ENCODE data around the gene TWIST1.
A peak's percentile ranks its signal among the peaks of the same experiment; 100 is the strongest.

The TWIST1 gene

DNA sequence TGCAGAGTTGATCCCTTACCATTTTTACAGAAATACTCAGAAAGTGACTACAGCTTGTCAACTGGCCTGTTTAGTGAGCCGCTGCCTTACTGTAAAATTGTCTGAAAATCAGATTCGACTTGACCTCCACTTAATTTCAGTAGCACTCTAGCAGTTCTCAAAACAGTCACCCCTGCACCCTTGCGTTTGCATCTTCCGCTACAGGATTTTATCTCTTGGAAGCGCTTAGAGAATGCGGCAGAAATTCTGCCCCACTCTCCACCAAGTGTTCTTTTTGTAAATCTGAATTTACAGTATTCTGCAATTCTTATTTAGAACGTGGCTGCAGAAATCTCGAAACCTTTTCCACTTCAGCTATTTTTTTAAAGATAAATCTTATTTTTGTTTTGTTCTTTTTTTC lies 1.9 kb upstream of the TWIST1 start:
- H3K4me3 Mint-ChIP-seq, result no peak overlapping the region
- peaks cover 29 to 31% of the 10 kb centered on the region in 2 donors for H3K27me3 Mint-ChIP-seq
- no peak overlapping the region for H3K27ac Mint-ChIP-seq
- no peaks in the 10 kb centered on the region for H3K36me3 Mint-ChIP-seq (ENCODE audit: insufficient read depth)
- H3K9me3 Mint-ChIP-seq, result no peaks in the 10 kb centered on the region
- no peak for DNase-seq
- H3K4me1 Mint-ChIP-seq (ENCODE audit: low read depth in 2 of 2), result peaks cover 3% of the 10 kb centered on the region in 2 donors
- no peak for ATAC-seq (replicated peaks)

DNA sequence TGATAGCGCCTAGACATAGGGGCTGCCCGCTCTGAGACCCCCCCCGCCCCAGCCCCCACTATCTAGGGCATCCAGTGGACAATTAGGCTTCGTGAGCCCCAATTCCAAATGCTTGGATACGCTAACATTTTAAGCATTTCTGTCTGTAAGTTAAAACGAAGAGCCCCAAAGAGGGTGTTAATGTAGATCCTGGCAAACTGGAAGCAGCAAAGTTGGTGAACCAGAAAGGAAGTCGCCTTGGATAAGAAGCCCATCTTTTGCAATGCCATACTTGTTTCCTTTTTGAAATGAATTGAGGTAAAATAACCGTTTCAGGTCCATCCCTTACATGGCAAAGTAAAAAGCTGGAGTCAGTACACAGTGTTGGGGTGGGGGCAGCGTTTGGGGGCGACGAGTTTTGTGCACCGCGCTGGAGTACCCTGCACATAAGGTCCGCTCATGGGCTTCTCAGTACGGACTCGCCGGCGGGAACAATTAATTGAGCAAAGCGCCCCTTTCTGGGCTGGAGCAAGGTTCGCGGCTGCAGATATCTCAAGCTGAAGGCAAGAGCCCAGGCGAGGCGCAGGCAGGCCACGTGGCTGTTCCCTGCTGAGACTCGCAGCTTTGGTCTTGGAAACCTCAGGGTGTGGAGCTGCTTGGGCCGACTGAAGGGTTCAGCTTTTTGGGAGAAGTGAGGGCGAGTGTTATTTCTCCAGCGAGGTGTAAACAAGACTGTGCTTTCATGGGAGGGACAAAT lies 1.4 kb upstream of the TWIST1 start:
- Mint-ChIP-seq H3K27me3 (peaks cover 33 to 34% of the 10 kb centered on the region in 2 donors), H3K36me3 (ENCODE audit: insufficient read depth) (no peaks in the 10 kb centered on the region), H3K27ac (no peak overlapping the region), H3K4me1 (ENCODE audit: low read depth in 2 of 2) (peaks cover 3% of the 10 kb centered on the region in 2 donors), H3K9me3 (no peaks in the 10 kb centered on the region), H3K4me3 (no peak overlapping the region)
- DNase-seq, result no peak
- no peak for ATAC-seq (replicated peaks)

DNA sequence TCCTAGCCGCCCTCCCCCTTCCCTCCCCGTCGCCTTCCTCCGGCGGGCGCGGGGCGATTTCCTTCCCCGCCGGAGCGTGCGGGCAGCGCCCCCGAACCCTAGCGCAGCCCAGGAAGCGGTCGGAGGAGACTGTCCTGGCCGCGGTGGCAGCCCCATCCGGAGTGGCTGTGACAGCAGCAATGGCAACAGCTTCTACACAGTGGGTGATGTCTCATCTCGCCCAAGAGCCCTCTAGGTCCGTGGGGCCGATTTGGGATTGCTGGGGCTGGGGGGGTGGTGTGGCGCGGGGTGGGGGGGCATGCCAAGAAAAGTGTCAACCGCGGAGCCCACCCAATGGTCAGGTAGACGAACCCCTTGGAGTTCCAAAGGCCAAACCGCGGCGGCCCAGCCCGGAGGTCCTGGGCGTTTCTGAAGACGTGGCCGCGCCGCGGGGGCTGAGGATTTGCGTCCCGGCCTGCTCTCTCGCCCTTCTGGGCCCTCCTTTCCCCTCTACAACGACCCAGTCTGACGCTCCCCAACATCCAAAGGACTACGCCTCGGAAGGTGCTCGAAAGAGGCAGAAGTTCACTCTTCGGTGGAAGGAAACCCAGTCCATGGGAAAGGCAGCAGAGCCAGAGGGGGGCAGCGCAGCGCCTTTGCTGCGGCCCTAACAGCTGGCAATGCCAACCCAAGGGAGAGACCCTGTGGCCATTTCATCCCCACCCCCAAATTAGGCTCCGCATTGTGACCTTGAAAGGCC lies 603 bp upstream of the TWIST1 start:
- no peaks in the 10 kb centered on the region for H3K36me3 Mint-ChIP-seq (ENCODE audit: insufficient read depth)
- DNase-seq, result no peak
- no peaks in the 10 kb centered on the region for H3K9me3 Mint-ChIP-seq
- H3K4me3 Mint-ChIP-seq, result no peak overlapping the region
- H3K27ac Mint-ChIP-seq, result no peak overlapping the region
- peaks cover 3% of the 10 kb centered on the region in 2 donors for H3K4me1 Mint-ChIP-seq (ENCODE audit: low read depth in 2 of 2)
- no peak for ATAC-seq (replicated peaks)
- peaks cover 32 to 41% of the 10 kb centered on the region in 2 donors for H3K27me3 Mint-ChIP-seq

DNA sequence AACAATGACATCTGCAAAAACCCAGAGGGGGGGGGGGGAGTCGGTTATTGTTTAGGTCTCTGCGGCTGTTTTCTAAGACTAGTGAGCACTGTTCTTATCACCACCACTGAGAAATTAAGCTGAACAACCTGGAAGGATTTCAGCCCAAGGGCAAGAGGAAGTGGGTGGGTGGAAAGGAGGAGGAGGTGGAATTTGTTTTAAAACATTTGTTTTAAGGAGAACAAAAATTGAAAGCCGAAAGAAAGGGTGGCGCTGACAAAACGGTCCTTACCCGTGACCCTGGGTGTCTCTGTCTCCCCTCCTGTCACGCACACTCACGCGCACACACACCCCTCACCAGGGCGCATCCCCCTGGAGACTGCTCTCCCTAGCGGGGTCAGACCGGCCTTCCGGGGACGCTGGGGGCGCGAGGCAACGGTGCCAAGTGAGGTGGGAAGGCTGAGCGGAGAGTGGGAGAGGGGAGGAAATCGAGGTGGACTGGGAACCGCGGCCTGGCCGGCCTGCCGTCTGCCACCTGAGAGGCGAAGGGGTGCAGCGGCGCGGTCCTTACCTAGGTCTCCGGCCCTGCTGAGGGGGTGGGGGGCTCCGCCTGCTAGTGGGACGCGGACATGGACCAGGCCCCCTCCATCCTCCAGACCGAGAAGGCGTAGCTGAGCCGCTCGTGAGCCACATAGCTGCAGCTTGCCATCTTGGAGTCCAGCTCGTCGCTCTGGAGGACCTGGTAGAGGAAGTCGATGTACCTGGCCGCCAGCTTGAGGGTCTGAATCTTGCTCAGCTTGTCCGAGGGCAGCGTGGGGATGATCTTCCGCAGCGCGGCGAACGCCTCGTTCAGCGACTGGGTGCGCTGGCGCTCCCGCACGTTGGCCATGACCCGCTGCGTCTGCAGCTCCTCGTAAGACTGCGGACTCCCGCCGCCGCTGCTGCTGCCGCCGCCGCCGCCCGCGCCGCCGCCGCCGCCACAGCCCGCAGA lies 1.0 kb downstream of the TWIST1 start:
- ATAC-seq (replicated peaks) (no peak), DNase-seq (no peak)
- no peak overlapping the region for H3K27ac Mint-ChIP-seq
- H3K4me1 Mint-ChIP-seq (ENCODE audit: low read depth in 2 of 2), result peaks cover 3% of the 10 kb centered on the region in 2 donors
- peaks cover 39 to 57% of the 10 kb centered on the region in 2 donors for H3K27me3 Mint-ChIP-seq
- no peaks in the 10 kb centered on the region for H3K9me3 Mint-ChIP-seq
- no peaks in the 10 kb centered on the region for H3K36me3 Mint-ChIP-seq (ENCODE audit: insufficient read depth)
- H3K4me3 Mint-ChIP-seq, result peak overlapping the region in 1 of 2 donors; percentile 32

DNA sequence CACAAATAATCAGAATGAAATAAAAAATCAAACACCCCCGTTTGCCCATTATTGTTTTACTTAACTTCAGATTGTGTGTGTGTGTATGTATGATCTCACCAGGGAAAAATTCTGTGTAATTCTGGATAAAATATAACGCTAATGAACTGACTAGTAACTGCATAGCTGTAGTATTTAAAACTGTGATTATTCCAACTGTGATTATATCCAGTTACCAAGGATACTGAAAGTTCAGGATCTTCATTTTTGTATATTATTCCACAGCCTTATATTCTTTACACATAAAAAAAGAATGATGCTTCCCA lies 2.9 kb downstream of the TWIST1 start:
- ATAC-seq (replicated peaks), result no peak
- peaks cover 0 to under 1% of the 10 kb centered on the region in 2 donors for H3K9me3 Mint-ChIP-seq
- no peak overlapping the region for H3K27ac Mint-ChIP-seq
- H3K4me3 Mint-ChIP-seq, result no peak overlapping the region
- H3K36me3 Mint-ChIP-seq (ENCODE audit: insufficient read depth), result no peaks in the 10 kb centered on the region
- H3K27me3 Mint-ChIP-seq, result peaks cover 49 to 76% of the 10 kb centered on the region in 2 donors
- no peak for DNase-seq
- H3K4me1 Mint-ChIP-seq (ENCODE audit: low read depth in 2 of 2), result peaks cover 3% of the 10 kb centered on the region in 2 donors

DNA sequence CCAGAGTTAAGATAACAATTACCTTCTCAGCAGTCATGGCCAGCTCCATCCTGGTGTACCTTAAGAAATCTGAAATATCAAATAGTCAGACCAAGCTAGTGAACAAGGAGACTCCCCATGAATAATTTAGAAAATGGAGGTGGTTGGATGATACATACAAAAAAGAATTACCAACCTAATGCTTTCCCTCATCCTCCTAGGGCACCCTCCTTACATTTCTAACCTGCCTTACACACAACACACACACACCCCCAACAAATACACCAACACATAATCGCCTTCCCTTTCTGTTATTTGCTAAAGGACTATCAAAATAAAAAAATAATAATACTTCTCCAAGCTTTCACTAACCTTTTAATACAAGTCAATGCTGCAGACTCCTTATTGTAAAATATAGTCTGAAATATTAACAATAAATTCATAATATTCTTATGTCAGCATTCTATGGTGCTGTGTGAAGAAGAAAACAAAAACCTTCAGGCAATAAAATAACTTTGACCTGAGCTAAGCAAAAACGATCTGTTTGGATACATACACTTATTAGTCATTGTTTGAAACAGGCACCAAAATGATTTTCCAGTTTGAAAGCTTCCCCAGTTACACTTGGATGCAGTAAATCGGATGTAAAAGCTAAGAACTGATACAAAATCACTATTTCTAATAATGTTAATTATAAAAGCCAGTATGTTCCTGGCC lies 3.4 kb downstream of the TWIST1 start:
- no peak for ATAC-seq (replicated peaks)
- H3K27me3 Mint-ChIP-seq, result peaks cover 54 to 77% of the 10 kb centered on the region in 2 donors
- no peaks in the 10 kb centered on the region for H3K36me3 Mint-ChIP-seq (ENCODE audit: insufficient read depth)
- H3K4me3 Mint-ChIP-seq, result no peak overlapping the region
- DNase-seq, result no peak
- H3K4me1 Mint-ChIP-seq (ENCODE audit: low read depth in 2 of 2), result peaks cover 3% of the 10 kb centered on the region in 2 donors
- H3K27ac Mint-ChIP-seq, result no peak overlapping the region
- peaks cover 0 to 6% of the 10 kb centered on the region in 2 donors for H3K9me3 Mint-ChIP-seq

DNA sequence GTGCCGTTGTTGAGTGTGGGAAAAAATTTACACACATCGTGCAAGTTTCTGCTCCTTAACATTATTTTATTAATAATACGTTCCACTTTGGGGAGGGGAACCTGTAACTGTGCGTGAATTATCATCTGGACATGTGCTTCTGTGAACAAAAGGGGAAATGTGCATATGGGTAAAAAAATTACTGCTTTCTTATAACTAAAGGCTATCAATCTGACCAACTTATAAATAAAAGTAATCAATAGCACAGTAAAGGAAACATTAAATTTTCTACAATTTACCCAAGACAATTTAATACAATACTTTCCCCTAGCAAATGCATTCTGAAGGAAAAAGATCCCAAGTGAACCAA lies 4.5 kb downstream of the TWIST1 start:
- Mint-ChIP-seq H3K9me3 (peaks cover 2 to 10% of the 10 kb centered on the region in 2 donors), H3K4me1 (ENCODE audit: low read depth in 2 of 2) (peaks cover 2 to 3% of the 10 kb centered on the region in 2 donors), H3K4me3 (no peak overlapping the region), H3K27ac (no peak overlapping the region), H3K36me3 (ENCODE audit: insufficient read depth) (no peaks in the 10 kb centered on the region), H3K27me3 (peaks cover 57 to 78% of the 10 kb centered on the region in 2 donors)
- ATAC-seq (replicated peaks) (no peak), DNase-seq (no peak)

DNA sequence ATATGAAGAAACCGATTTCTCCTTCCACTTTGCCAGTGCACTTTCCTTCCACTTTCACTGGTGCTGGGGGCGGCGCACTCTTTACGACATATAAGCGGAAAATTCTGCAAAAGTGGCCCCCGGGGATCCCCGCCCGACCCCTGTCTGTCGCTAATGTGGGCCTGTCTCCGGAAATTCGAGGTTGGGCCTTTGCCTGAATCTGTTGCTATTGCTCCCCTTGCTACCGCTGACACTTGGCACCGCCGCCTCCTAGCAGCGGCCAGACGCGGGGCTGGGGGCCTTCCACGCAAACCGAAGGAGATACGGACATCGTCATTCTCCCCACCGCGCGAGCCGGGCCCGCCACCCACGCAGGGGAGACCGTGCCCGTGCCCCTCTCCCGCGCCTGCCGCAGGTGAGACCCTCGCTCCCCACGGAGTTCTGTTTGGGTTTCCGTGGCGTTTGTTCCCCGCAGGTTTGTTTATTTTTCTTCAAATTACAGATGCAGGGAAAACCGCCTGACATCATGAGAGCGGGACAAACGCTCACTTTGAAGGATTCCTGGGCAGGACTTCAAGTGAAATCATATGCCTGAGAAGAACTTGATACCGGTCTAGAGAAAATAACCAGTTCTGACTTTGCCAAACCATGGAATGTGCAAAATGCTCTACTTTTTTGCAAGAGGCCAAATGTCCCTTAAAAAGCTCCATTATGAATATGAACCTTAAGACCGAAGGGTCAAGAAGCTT lies 5.0 kb downstream of the TWIST1 start:
- Mint-ChIP-seq H3K27ac (no peak overlapping the region), H3K9me3 (peaks cover 2 to 10% of the 10 kb centered on the region in 2 donors), H3K27me3 (peaks cover 62 to 84% of the 10 kb centered on the region in 2 donors), H3K36me3 (ENCODE audit: insufficient read depth) (no peaks in the 10 kb centered on the region), H3K4me3 (no peak overlapping the region), H3K4me1 (ENCODE audit: low read depth in 2 of 2) (peaks cover 3 to 6% of the 10 kb centered on the region in 2 donors)
- DNase-seq, result no peak
- ATAC-seq (replicated peaks), result no peak

DNA sequence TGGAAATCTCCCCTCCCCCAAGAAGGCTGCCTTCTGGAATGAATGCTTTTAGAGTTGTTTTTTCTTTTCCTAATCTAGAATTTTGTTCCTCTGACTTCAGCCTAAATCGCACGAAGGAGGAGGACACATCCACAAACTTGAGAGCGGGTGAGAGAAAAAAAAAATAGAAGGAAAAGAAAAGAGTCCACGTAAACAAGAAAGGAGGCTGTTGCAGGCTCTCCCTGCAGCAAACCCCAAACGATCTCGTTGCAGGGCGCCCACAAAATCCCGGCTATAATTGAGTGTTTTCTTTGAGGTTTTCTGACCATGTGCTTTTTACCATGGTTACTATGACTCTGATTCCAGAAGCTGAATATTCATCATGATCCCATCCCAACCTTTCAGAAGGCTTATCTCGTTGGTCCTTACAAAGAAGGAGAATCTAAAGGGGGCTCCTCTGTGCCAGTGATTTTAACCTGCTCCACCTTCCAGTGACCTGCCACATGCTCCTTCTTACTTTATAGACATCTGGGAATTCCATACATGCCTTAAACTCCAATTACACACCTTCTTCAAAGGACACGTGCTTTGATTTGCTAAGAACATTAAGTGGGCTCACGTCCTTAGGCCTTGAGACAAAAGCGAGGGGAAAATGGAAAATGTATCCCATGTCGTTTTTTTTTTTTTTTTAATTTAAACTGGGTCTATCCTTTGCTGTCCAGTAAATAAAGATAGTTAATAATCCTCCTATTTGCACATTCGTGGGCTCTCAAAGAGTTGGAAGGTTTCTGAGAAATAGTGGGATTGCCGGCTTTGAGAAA lies 5.8 kb downstream of the TWIST1 start:
- H3K27ac Mint-ChIP-seq, result no peak overlapping the region
- no peak for ATAC-seq (replicated peaks)
- H3K4me1 Mint-ChIP-seq (ENCODE audit: low read depth in 2 of 2), result peaks cover 3 to 6% of the 10 kb centered on the region in 2 donors

DNA sequence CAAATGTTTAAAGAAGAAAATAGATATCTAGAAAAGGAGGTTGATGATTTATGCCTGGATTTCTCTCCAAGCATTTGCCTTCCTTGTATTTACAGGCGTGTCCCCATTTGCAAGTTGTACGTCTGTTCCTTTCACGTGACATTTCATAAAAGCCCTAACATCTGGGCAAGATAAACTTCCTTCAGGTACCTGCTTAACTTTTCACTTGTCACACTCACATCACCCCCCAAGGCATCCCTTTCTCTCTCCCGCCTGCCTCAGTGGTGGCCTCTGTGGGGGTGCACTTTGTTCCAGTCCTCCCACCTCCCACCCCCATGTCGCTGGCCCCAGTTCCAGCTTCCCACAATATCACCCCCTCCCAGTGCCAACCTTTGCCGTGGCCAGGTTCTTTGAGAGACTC lies 6.7 kb downstream of the TWIST1 start:
- H3K36me3 Mint-ChIP-seq (ENCODE audit: insufficient read depth), result no peaks in the 10 kb centered on the region

More for the DNA sequence above, 5.8 kb downstream of the TWIST1 start:
- Mint-ChIP-seq H3K36me3 (ENCODE audit: insufficient read depth) (no peaks in the 10 kb centered on the region), H3K9me3 (peaks cover 2 to 10% of the 10 kb centered on the region in 2 donors), H3K27me3 (peaks cover 70 to 91% of the 10 kb centered on the region in 2 donors), H3K4me3 (no peak overlapping the region)
- DNase-seq, result no peak

DNA sequence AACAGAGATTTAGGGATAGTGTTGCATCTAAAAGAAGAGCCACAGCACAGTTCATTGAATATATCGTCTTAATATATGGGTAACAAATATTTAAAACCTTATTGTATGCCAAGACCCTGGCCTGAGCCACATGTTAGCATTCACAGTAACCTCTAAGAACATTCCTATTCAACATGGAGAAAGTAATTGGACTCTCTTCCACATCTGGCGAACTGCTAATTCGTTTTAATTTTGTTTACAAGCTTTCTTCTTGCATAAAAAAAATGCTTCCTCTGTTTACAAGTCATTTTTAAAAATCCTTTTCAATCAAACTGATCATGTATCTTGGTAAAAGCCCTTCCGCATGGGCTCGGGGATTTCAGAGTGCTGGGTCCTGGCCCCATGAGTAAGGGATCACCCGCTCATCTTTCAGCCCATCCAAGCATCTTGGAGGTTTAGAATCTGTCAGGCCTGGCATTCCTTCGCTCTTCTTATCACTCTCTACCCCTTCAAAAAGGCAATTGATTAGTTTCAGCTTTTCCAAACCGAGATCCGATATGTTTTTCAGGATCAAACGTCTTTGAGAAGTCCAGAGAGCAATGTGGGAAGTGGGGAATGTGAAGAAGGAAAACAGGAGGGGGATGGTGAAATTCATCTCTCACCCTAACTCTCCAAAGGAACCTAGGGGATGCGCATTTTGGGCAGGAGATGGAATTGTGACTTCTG lies 7.3 kb downstream of the TWIST1 start:
- Mint-ChIP-seq H3K27me3 (peaks cover 76 to 94% of the 10 kb centered on the region in 2 donors), H3K4me3 (no peak overlapping the region), H3K36me3 (ENCODE audit: insufficient read depth) (no peaks in the 10 kb centered on the region), H3K27ac (no peak overlapping the region), H3K9me3 (peaks cover 2 to 10% of the 10 kb centered on the region in 2 donors), H3K4me1 (ENCODE audit: low read depth in 2 of 2) (peaks cover 0 to 6% of the 10 kb centered on the region in 2 donors)
- no peak for ATAC-seq (replicated peaks)
- no peak for DNase-seq

More for the DNA sequence above, 6.7 kb downstream of the TWIST1 start:
- peaks cover 0 to 6% of the 10 kb centered on the region in 2 donors for H3K4me1 Mint-ChIP-seq (ENCODE audit: low read depth in 2 of 2)
- ATAC-seq (replicated peaks) (no peak), DNase-seq (no peak)
- H3K27ac Mint-ChIP-seq, result no peak overlapping the region
- peaks cover 2 to 10% of the 10 kb centered on the region in 2 donors for H3K9me3 Mint-ChIP-seq
- peaks cover 73 to 93% of the 10 kb centered on the region in 2 donors for H3K27me3 Mint-ChIP-seq
- H3K4me3 Mint-ChIP-seq, result no peak overlapping the region
